Mucosa of rectum (tissue), 2 donors: ENCODE data around the gene PGGHG.

Source experiments
- H3K27ac ChIP-seq, 2 donors: one replicate each; pipeline ENCODE4 v1.7.0; 2013; ENCODE audit warnings: inconsistent platforms in 2 of 2, low read depth in 2 of 2, low read length in 2 of 2
- H3K27me3 ChIP-seq, 2 donors: one replicate each; pipeline ENCODE4 v1.7.0; 2013; ENCODE audit warnings: low read length in 2 of 2; ENCODE audit not compliant: control insufficient read depth in 2 of 2, insufficient read depth in 2 of 2
- H3K36me3 ChIP-seq, 2 donors: one replicate each; pipeline ENCODE4 v1.7.0; 2013; ENCODE audit warnings: low read length in 2 of 2; ENCODE audit not compliant: control insufficient read depth in 2 of 2, insufficient read depth in 2 of 2
- H3K4me1 ChIP-seq, 2 donors: one replicate each; pipeline ENCODE4 v1.7.0; 2013; ENCODE audit warnings: low read length in 2 of 2, mild to moderate bottlenecking in 1 of 2; ENCODE audit not compliant: control insufficient read depth in 2 of 2, insufficient read depth in 2 of 2
- H3K4me3 ChIP-seq, 2 donors: one replicate each; pipeline ENCODE4 v1.7.0; 2013; ENCODE audit warnings: low read length in 2 of 2
- H3K9ac ChIP-seq, 2 donors: one replicate each; pipeline ENCODE4 v1.7.0; 2013; ENCODE audit warnings: low read length in 2 of 2, low read depth in 1 of 2, mild to moderate bottlenecking in 1 of 2
- H3K9me3 ChIP-seq, 2 donors: one replicate each; pipeline ENCODE4 v1.7.0; 2013; ENCODE audit warnings: low read length in 2 of 2; ENCODE audit not compliant: control insufficient read depth in 2 of 2
- donor health status: healthy.
- donor health status: Normal muscosa, but diverticular disease.

Gene PGGHG

GRCh38 chr11:253886-254270 lies 35.0 kb upstream of the PGGHG start:
- no peak overlapping the region for H3K9ac ChIP-seq
- H3K36me3 ChIP-seq = peaks cover 40 to 42% of the 10 kb centered on the region in 2 donors
- no peaks in the 10 kb centered on the region for H3K4me1 ChIP-seq
- no peak overlapping the region for H3K27ac ChIP-seq
- H3K4me3 ChIP-seq = no peak overlapping the region
- H3K9me3 ChIP-seq = no peaks in the 10 kb centered on the region
- H3K27me3 ChIP-seq = no peaks in the 10 kb centered on the region

- H3K9me3 ChIP-seq = no peaks in the 10 kb centered on the region
- no peak overlapping the region for H3K9ac ChIP-seq
Observed at GRCh38 chr11:255176-255575, 33.8 kb upstream of the PGGHG start.

GRCh38 chr11:255816-256215 lies 33.1 kb upstream of the PGGHG start:
- no peak overlapping the region for H3K27ac ChIP-seq
- H3K9me3 ChIP-seq = no peaks in the 10 kb centered on the region
- H3K36me3 ChIP-seq = peaks cover 28% of the 10 kb centered on the region in 2 donors
- H3K9ac ChIP-seq = no peak overlapping the region
- no peak overlapping the region for H3K4me3 ChIP-seq
- H3K4me1 ChIP-seq = no peaks in the 10 kb centered on the region
- no peaks in the 10 kb centered on the region for H3K27me3 ChIP-seq

More at GRCh38 chr11:255176-255575, 33.8 kb upstream of the PGGHG start:
- no peak overlapping the region for H3K27ac ChIP-seq
- H3K27me3 ChIP-seq = no peaks in the 10 kb centered on the region
- peaks cover 33 to 35% of the 10 kb centered on the region in 2 donors for H3K36me3 ChIP-seq
- no peaks in the 10 kb centered on the region for H3K4me1 ChIP-seq
- H3K4me3 ChIP-seq = no peak overlapping the region

- H3K36me3 ChIP-seq = peaks cover 16 to 17% of the 10 kb centered on the region in 2 donors
- H3K9me3 ChIP-seq = no peaks in the 10 kb centered on the region
- no peaks in the 10 kb centered on the region for H3K27me3 ChIP-seq
- H3K4me1 ChIP-seq = no peaks in the 10 kb centered on the region
- no peak overlapping the region for H3K4me3 ChIP-seq
- no peak overlapping the region for H3K27ac ChIP-seq
- H3K9ac ChIP-seq = no peak overlapping the region
Observed at GRCh38 chr11:256952-257737, 31.8 kb upstream of the PGGHG start.

GRCh38 chr11:257766-258493 lies 31.0 kb upstream of the PGGHG start:
- Histone ChIP-seq H3K4me1 (no peaks in the 10 kb centered on the region), H3K27ac (no peak overlapping the region), H3K9ac (no peak overlapping the region), H3K9me3 (no peaks in the 10 kb centered on the region), H3K36me3 (peaks cover 8 to 10% of the 10 kb centered on the region in 2 donors), H3K27me3 (no peaks in the 10 kb centered on the region), H3K4me3 (no peak overlapping the region)

- Histone ChIP-seq H3K27me3 (no peaks in the 10 kb centered on the region), H3K36me3 (no peaks in the 10 kb centered on the region), H3K27ac (no peak overlapping the region), H3K9ac (no peak overlapping the region), H3K9me3 (no peaks in the 10 kb centered on the region), H3K4me1 (no peaks in the 10 kb centered on the region), H3K4me3 (no peak overlapping the region)
Observed at GRCh38 chr11:259413-259812, 29.5 kb upstream of the PGGHG start.

GRCh38 chr11:261624-262023 lies 27.3 kb upstream of the PGGHG start:
- Histone ChIP-seq H3K4me3 (no peak overlapping the region), H3K9ac (no peak overlapping the region), H3K9me3 (no peaks in the 10 kb centered on the region), H3K27ac (no peak overlapping the region), H3K36me3 (no peaks in the 10 kb centered on the region), H3K4me1 (no peaks in the 10 kb centered on the region), H3K27me3 (no peaks in the 10 kb centered on the region)

- no peaks in the 10 kb centered on the region for H3K27me3 ChIP-seq
- peaks cover 10 to 13% of the 10 kb centered on the region in 2 donors for H3K4me1 ChIP-seq
- H3K9me3 ChIP-seq = no peaks in the 10 kb centered on the region
- H3K36me3 ChIP-seq = no peaks in the 10 kb centered on the region
- no peak overlapping the region for H3K27ac ChIP-seq
- H3K9ac ChIP-seq = no peak overlapping the region
- H3K4me3 ChIP-seq = peak overlapping the region in 1 of 2 donors; percentile 20
Observed at GRCh38 chr11:266676-267439, 22.1 kb upstream of the PGGHG start.

- no peaks in the 10 kb centered on the region for H3K9me3 ChIP-seq
- H3K4me1 ChIP-seq = peaks cover 10 to 13% of the 10 kb centered on the region in 2 donors
- H3K4me3 ChIP-seq = peak overlapping the region; percentile 50 to 73
- peak overlapping the region; percentile 68 to 70 for H3K9ac ChIP-seq
- H3K36me3 ChIP-seq = no peaks in the 10 kb centered on the region
- peak overlapping the region; percentile 76 to 92 for H3K27ac ChIP-seq
- H3K27me3 ChIP-seq = no peaks in the 10 kb centered on the region
Observed at GRCh38 chr11:267491-267994, 21.4 kb upstream of the PGGHG start.
